DOHH2 (cell line): Measurements from ENCODE around the gene ODAD3.

Experiments used
- EZH2phosphoT487 ChIP-seq: fragments of 200-600 bp; sonication (generic); IDR thresholded peaks from 2 replicates; pipeline ENCODE4 v1.6.1; 2017; ENCODE audit warnings: borderline replicate concordance, mild to moderate bottlenecking, antibody characterized with exemption, low read length, moderate library complexity, mixed read lengths
- TF ChIP-seq, protein P1 (sequence below): fragments of 200-600 bp; sonication (generic); IDR thresholded peaks from one replicate; pipeline ENCODE4 v1.5.1; 2014; ENCODE audit warnings: antibody characterized with exemption, mild to moderate bottlenecking, low read depth, low read length; ENCODE audit not compliant: poor library complexity, severe bottlenecking

DNA sequence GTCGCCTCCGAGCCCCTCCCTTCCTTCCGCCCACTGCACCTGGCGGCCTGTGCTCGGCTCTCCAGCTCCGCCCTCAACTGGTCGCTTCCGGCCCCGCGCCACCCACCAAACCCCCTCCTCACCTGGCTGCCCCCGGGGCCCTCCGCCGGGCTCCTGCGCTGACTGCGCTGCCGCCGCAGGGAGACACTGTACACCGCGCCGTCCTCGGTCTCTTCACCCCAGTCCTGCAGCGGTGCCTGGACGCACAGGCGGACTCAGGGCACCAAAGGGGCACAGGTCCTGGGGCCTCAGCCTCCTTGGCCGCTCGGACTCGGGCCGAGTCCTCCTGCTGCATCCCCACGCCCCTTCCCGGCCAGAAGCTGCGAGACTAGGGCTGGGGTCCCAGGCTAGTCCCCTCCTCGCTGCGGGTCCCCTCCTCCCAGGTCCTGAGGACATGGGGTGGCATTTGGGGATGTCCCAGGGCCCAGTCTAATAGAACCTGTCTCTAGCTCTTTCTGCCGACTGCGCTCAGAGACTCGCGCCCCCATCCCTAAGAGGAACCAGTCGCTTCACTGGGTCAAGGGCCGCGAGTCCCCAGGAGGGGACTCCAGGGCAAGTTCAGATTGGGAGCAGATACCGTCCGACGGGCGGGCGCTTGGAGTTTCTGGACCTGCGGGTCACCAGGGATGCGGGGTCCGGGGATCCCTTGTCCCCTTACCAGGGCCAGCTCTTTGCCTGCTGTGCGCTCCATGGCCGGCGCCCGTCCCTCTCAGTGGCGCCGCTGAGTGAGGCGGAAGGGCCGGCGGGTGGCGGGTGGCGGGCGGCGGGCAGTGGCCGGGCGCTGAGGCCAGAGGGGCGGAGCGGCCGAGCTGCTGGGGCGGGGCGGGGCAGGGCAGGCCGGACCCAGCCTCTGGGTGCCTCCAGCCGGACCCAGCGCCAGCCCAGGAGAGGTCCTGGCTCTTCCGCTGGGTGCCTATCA, 16.1 kb downstream of the ODAD3 start, which contains the start of gene RGL3:
- TF ChIP-seq, protein P1, sequence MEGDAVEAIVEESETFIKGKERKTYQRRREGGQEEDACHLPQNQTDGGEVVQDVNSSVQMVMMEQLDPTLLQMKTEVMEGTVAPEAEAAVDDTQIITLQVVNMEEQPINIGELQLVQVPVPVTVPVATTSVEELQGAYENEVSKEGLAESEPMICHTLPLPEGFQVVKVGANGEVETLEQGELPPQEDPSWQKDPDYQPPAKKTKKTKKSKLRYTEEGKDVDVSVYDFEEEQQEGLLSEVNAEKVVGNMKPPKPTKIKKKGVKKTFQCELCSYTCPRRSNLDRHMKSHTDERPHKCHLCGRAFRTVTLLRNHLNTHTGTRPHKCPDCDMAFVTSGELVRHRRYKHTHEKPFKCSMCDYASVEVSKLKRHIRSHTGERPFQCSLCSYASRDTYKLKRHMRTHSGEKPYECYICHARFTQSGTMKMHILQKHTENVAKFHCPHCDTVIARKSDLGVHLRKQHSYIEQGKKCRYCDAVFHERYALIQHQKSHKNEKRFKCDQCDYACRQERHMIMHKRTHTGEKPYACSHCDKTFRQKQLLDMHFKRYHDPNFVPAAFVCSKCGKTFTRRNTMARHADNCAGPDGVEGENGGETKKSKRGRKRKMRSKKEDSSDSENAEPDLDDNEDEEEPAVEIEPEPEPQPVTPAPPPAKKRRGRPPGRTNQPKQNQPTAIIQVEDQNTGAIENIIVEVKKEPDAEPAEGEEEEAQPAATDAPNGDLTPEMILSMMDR = no peak
- TF ChIP-seq EZH2phosphoT487 = no peak; the same call in 1 of the 2 replicates
